GM10266 (cell line): ENCODE measurements around the gene SFXN2.
"Not testable (repeated sequence)": the region's sequence is repeated elsewhere in the genome, so short reads cannot be mapped to it uniquely, and the experiment has no call there.

Experiments
- DNase-seq: peaks from one replicate; pipeline ENCODE4 v3.0.0; 2012; ENCODE audit errors: extremely low spot score
- TF ChIP-seq, protein P1 (sequence below): IDR thresholded peaks from 2 replicates; pipeline ENCODE4 v1.5.1; 2012; ENCODE audit warnings: mild to moderate bottlenecking, low read depth; ENCODE audit not compliant: control insufficient read depth, insufficient read depth; ENCODE audit errors: missing control alignments

SFXN2 gene

DNA sequence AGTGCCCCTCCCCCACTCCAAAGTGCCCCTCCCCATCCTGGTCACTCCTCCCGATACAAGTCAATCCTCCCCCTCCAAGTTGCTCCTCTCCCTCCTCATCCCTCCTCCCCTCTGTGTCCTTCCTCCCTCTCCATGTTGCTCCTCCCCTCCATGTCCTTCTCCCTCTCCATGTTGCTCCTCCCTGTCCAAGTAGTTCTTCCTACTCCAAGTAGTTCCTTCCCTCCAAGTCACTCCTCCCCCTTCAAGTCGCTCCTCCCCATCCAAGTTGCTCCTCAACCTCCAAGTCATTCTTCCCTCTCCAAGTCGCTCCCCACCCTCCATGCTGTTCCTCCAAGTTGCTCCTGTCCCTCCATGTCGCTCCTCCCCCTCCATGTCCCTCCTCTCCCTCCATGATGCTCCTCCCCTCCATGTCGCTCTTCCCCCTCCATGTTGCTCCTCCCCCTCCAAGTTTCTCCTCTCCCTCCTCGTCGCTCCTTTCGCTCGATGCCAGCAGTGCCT is 20.7 kb downstream of the SFXN2 start:
- TF ChIP-seq, protein P1, sequence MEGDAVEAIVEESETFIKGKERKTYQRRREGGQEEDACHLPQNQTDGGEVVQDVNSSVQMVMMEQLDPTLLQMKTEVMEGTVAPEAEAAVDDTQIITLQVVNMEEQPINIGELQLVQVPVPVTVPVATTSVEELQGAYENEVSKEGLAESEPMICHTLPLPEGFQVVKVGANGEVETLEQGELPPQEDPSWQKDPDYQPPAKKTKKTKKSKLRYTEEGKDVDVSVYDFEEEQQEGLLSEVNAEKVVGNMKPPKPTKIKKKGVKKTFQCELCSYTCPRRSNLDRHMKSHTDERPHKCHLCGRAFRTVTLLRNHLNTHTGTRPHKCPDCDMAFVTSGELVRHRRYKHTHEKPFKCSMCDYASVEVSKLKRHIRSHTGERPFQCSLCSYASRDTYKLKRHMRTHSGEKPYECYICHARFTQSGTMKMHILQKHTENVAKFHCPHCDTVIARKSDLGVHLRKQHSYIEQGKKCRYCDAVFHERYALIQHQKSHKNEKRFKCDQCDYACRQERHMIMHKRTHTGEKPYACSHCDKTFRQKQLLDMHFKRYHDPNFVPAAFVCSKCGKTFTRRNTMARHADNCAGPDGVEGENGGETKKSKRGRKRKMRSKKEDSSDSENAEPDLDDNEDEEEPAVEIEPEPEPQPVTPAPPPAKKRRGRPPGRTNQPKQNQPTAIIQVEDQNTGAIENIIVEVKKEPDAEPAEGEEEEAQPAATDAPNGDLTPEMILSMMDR: no peak
- no peak for DNase-seq

DNA sequence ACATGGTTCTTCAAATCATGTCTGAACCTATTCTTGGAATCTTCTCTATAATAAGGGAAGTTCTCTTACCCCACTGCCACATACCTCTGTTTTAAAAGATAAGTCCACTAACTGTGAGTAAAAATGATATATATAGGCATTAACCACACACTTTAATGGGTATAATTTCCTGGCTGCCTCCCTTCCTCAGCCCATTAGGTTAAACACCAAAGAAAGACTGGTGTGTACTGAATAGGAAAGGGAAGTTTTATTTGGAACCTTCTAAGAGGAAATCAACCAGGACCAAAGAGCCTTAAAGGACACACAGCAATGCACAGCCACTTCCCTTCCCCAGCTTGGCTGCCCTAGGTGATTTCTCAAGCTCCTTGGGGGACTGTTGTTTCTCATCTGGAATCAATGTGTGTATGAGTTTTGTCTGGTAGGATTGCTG is 24.3 kb downstream of the SFXN2 start:
- DNase-seq: no peak
- TF ChIP-seq, protein P1: no peak

DNA sequence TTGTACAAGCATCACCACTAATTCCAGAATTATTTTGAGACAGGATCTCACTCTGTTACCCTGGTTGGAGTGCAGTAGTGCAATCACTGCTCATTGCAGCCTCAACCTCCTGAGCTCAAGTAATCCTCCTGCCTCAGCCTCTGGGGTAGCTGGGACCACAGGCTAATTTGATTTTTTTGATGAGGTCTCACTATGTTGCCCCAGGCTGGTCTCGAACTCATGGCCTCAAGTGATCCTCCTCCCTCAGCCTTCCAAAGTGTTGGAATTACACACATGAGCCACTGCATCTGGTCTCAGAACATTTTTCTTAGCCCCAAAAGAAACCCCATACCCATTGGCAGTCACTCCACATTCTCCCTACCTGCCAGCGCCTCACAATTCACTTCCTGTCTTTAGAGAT is 25.8 kb downstream of the SFXN2 start:
- TF ChIP-seq, protein P1: no peak
- DNase-seq: no peak

DNA sequence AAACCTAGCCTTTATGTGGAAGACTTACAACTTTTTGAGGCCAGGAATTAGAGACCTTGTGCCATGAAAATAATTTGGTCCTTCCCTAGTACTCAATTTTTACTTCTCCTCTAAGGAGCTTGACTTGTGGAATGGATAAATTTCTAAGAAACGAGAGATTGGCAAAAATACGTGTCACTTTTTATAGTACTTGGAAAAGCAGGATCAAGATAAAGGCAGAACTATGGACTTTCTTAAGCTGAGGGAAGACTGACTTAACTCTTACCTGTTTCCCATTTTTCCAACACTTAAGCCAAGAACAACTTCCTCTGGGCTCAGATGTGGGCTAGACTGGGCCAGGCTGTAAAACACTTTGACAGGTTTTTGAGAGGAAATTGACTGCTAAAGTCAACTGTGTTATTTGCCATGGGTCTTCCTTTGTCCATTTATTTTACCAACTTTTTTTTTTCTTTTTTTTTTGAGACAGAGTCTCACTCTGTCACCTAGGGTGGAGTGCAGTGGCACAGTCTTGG is 27.3 kb downstream of the SFXN2 start:
- no peak for DNase-seq
- TF ChIP-seq, protein P1: no peak

DNA sequence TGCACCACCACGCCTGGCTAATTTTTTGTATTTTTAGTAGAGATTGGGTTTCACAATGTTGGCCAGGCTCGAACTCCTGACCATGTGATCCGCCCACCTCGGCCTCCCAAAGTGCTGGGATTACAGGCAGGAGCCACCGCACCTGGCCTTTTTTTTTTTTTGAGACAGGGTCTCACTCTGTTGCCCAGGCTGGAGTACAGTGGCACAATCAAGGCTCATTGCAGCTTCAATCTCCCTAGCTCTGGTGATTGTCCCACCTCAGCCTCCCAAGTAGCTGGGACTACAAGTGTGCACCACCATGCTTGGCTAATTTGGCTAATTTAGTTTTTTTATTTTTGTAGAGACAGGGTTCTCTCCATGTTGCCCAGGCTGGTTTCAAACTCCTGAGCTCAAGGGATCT is 27.9 kb downstream of the SFXN2 start:
- not testable (repeated sequence) for DNase-seq

DNA sequence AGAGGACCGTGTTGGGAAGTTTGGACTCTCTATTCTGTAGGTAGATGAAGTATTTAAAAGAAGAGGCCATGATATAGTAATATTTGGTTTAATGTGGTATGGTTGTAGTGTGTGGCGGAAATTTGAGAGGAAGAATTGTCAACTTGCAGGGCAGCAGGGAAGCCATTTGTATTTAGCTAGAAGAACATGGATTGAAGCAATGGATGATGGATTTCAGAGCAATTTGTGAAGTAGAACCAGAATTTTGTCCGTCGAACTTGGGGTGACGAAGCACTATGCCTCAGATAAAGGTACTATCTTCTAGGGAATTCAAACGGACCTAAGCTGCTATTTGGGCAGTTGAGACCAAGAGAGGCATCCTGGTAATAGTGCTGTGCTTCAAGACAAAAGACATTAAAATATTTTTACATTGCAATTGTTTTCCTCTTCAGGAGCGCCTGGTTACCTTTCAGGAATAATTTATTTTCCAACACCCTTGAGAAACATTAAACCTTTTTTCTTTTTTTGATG is 28.7 kb downstream of the SFXN2 start:
- TF ChIP-seq, protein P1: no peak
- DNase-seq: no peak

DNA sequence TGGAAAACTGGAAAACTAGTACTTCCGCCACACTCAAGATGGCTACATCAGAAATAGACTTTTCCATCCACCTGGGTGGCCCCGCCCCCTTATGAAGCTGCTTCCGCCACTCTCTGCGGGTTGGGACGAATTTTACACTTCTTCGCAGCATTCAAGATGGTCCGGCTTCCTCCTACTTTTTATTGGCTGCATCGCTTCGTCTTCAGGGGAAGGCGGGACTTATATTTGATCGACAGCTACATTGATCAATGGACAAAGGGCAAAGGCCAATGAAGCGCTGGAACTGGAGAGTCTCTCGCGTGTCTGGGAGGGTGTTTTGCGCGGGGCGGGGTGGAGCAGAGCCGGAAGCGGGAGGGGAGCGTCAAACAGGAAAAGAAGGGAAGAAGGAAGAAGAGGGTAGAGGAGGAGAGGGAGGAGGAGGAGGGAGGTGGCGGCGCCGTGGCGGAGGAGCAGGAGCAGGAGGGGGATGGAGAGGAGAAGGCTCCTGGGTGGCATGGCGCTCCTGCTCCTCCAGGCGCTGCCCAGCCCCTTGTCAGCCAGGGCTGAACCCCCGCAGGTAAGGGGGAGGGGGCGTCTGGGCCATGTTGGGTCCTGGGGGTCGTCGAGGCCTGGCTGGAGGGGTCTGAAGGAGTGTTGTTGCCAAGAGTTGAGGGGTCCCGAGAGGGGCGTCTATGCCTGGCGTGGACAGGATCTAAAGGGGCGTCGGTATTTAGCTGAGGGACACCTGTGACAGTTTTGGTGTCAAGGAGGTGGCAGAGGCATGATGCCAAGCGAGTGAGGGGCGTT is 29.3 kb downstream of the SFXN2 start, which contains the start of gene WBP1L:
WBP1L (plus strand) TSS at position 361 of the 786 bp plus-strand sequence; CDS start at position 467, 106 bp downstream.
- DNase-seq: peak; percentile 91
- TF ChIP-seq, protein P1: no peak
